GM10248 (cell line): ENCODE results near the gene UQCC5.

Source experiments
- CTCF ChIA-PET: fragments of 300-600 bp; sonication (Branson Sonifier 250); formaldehyde crosslinking; extraction: SDS; loops from one replicate; lab custom pipeline; 2021; ENCODE audit warnings: antibody characterized with exemption; lab: Yijun Ruan, JAX
- POLR2A ChIA-PET: fragments of 350-650 bp; sonication (Branson Sonifier 250); formaldehyde crosslinking; extraction: SDS; loops from one replicate; lab custom pipeline; 2020; ENCODE audit warnings: antibody characterized with exemption; lab: Yijun Ruan, JAX
- DNase-seq: peaks from one replicate; pipeline ENCODE4 v3.0.0; 2012; ENCODE audit errors: extremely low spot score
- CTCF ChIP-seq: IDR thresholded peaks from 2 replicates; pipeline ENCODE4 v1.5.1; 2012; ENCODE audit warnings: mild to moderate bottlenecking, low read depth; ENCODE audit errors: extremely low read depth, missing control alignments, control extremely low read depth

UQCC5 gene

GRCh38 chr3:52520716-52521487, 15.5 kb upstream of the UQCC5 start:
- CTCF ChIA-PET = interaction anchor here (0.8 kb wide), 1 partner anchor 9 kb away, joined by 3 read pairs; no protein-coding TSS in a partner anchor
- POLR2A ChIA-PET = no interaction called here
- no peak for DNase-seq
- no peak for TF ChIP-seq CTCF

- POLR2A ChIA-PET = no interaction called here
These were observed 14.9 kb upstream of the UQCC5 start for GRCh38 chr3:52521488-52521824.

GRCh38 chr3:52521881-52522650, 14.3 kb upstream of the UQCC5 start:
- no peak for TF ChIP-seq CTCF
- CTCF ChIA-PET = no interaction called here
- POLR2A ChIA-PET = no interaction called here
- no peak for DNase-seq

More at GRCh38 chr3:52521488-52521824, 14.9 kb upstream of the UQCC5 start:
- TF ChIP-seq CTCF = no peak
- DNase-seq = no peak
- CTCF ChIA-PET = interaction anchor here (0.8 kb wide), 1 partner anchor 9 kb away, joined by 3 read pairs; no protein-coding TSS in a partner anchor

GRCh38 chr3:52522651-52523251, 13.7 kb upstream of the UQCC5 start:
- CTCF ChIA-PET = no interaction called here
- TF ChIP-seq CTCF = no peak
- DNase-seq = no peak
- POLR2A ChIA-PET = no interaction called here

GRCh38 chr3:52523386-52524257, 12.8 kb upstream of the UQCC5 start:
- CTCF ChIA-PET = no interaction called here
- TF ChIP-seq CTCF = no peak
- DNase-seq = no peak
- POLR2A ChIA-PET = no interaction called here
